ENCODE measurements around the gene ASPSCR1. TPM values are rescaled to one million over a fixed set of nuclear protein-coding genes. Genes with fewer than 3 reads are reported as not detected.

Gene ASPSCR1
- total RNA-seq, 1 donor from 2014 or later, result 21.7 TPM

Other genes with a start within 250 kb of the ASPSCR1 start
- gene GCGR, start 173.5 kb upstream of the ASPSCR1 start, total RNA-seq, result not detected
- 111 TPM for gene MCRIP1, start 144.3 kb upstream of the ASPSCR1 start, total RNA-seq
- gene PPP1R27, start 142.6 kb upstream of the ASPSCR1 start, total RNA-seq, result 11.9 TPM
- 389 TPM for gene P4HB, start 117.1 kb upstream of the ASPSCR1 start, total RNA-seq
- 78.2 TPM for gene ARHGDIA, start 106.3 kb upstream of the ASPSCR1 start, total RNA-seq
- gene ALYREF, start 86.0 kb upstream of the ASPSCR1 start, total RNA-seq, result 80.6 TPM
- 144 TPM for gene ANAPC11, start 85.9 kb upstream of the ASPSCR1 start, total RNA-seq
- 1.0 TPM for gene NPB, start 75.4 kb upstream of the ASPSCR1 start, total RNA-seq
- gene PCYT2, start 66.2 kb upstream of the ASPSCR1 start, total RNA-seq, result 10.5 TPM
- gene SIRT7, start 59.5 kb upstream of the ASPSCR1 start, total RNA-seq, result 9.1 TPM
- gene MAFG, start 49.9 kb upstream of the ASPSCR1 start, total RNA-seq, result 15.3 TPM
- 60.1 TPM for gene PYCR1, start 40.3 kb upstream of the ASPSCR1 start, total RNA-seq
- gene MYADML2, start 30.4 kb upstream of the ASPSCR1 start, total RNA-seq, result 51.9 TPM
- 1.9 TPM for gene NOTUM, start 16.4 kb upstream of the ASPSCR1 start, total RNA-seq
- 31.2 TPM for gene CENPX, start 45.2 kb downstream of the ASPSCR1 start, total RNA-seq
- 8.5 TPM for gene LRRC45, start 45.7 kb downstream of the ASPSCR1 start, total RNA-seq
- 7.4 TPM for gene RAC3, start 54.0 kb downstream of the ASPSCR1 start, total RNA-seq
- gene DCXR, start 60.1 kb downstream of the ASPSCR1 start, total RNA-seq, result 36.7 TPM
- 35.7 TPM for gene RFNG, start 74.2 kb downstream of the ASPSCR1 start, total RNA-seq
- gene GPS1, start 74.3 kb downstream of the ASPSCR1 start, total RNA-seq, result 70.5 TPM
- 45.1 TPM for gene DUS1L, start 88.2 kb downstream of the ASPSCR1 start, total RNA-seq
- gene FASN, start 120.6 kb downstream of the ASPSCR1 start, total RNA-seq, result 33.8 TPM
- 24.7 TPM for gene CCDC57, start 235.2 kb downstream of the ASPSCR1 start, total RNA-seq